HEK293 (cell line): ENCODE measurements around the gene CD81.

Experiments used
- KLF1 ChIP-seq: fragments of 450-650 bp; formaldehyde crosslinking; IDR thresholded peaks from 2 replicates; pipeline ENCODE4 v1.5.1; 2016; ENCODE audit warnings: missing biosample characterization, missing genetic modification characterization
- PRDM1 ChIP-seq: fragments of 450-650 bp; formaldehyde crosslinking; IDR thresholded peaks from 2 replicates; pipeline ENCODE4; 2016; ENCODE audit warnings: missing biosample characterization, missing genetic modification characterization
- ZNF221 ChIP-seq: fragments of 450-650 bp; formaldehyde crosslinking; IDR thresholded peaks from 2 replicates; pipeline ENCODE4 v1.5.1; 2017; ENCODE audit warnings: missing biosample characterization, missing genetic modification characterization, borderline replicate concordance
- ZNF24 ChIP-seq: fragments of 450-650 bp; formaldehyde crosslinking; IDR thresholded peaks from 2 replicates; pipeline ENCODE4 v1.5.1; 2016; ENCODE audit warnings: missing biosample characterization, missing genetic modification characterization
- ZNF324 ChIP-seq: fragments of 450-650 bp; formaldehyde crosslinking; IDR thresholded peaks from 2 replicates; pipeline ENCODE4 v1.5.1; 2016; ENCODE audit warnings: missing biosample characterization, missing genetic modification characterization
- ZNF514 ChIP-seq: fragments of 450-650 bp; formaldehyde crosslinking; IDR thresholded peaks from 2 replicates; pipeline ENCODE4 v1.5.1; 2016; ENCODE audit warnings: missing biosample characterization, missing genetic modification characterization
- ZNF626 ChIP-seq: fragments of 450-650 bp; sonication (Bioruptor Pico); formaldehyde crosslinking; IDR thresholded peaks from 2 replicates; pipeline ENCODE4 v1.5.1; 2018; ENCODE audit warnings: missing biosample characterization, missing genetic modification characterization, inconsistent platforms
- ZNF776 ChIP-seq: fragments of 450-650 bp; formaldehyde crosslinking; IDR thresholded peaks from 2 replicates; pipeline ENCODE4 v1.5.0; 2017; ENCODE audit warnings: missing biosample characterization, missing genetic modification characterization, borderline replicate concordance
- TF ChIP-seq, protein P1 (sequence below): fragments of 450-650 bp; formaldehyde crosslinking; IDR thresholded peaks from 2 replicates; pipeline ENCODE4 v1.5.1; 2016; ENCODE audit warnings: missing biosample characterization, missing genetic modification characterization

DNA sequence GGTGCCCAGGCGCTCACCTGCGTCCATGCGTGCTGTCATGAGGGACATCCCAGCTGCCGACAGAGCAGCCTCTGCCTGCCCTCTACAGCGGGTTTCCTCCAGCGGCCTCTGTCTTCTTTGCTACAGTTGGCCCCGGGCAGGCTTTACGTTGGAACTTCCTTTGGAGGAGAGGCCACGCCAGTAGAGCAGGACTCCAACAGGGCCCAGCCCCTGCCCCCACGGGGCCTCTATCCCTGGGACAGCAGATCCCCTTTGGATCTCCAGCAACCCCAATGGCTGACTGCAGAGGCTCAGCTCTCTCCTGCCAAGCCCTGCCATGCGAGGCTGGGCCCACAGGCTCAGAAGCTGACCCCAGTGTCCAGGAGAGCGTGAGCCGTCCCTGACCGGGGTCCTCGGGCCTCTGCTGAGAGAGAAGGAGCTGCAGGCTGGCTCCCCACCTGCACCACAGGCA, 55.1 kb downstream of the CD81 start:
- TF ChIP-seq, protein P1, sequence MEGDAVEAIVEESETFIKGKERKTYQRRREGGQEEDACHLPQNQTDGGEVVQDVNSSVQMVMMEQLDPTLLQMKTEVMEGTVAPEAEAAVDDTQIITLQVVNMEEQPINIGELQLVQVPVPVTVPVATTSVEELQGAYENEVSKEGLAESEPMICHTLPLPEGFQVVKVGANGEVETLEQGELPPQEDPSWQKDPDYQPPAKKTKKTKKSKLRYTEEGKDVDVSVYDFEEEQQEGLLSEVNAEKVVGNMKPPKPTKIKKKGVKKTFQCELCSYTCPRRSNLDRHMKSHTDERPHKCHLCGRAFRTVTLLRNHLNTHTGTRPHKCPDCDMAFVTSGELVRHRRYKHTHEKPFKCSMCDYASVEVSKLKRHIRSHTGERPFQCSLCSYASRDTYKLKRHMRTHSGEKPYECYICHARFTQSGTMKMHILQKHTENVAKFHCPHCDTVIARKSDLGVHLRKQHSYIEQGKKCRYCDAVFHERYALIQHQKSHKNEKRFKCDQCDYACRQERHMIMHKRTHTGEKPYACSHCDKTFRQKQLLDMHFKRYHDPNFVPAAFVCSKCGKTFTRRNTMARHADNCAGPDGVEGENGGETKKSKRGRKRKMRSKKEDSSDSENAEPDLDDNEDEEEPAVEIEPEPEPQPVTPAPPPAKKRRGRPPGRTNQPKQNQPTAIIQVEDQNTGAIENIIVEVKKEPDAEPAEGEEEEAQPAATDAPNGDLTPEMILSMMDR, result no peak
- TF ChIP-seq KLF1 (no peak), ZNF776 (tag by site-specific recombination) (no peak), ZNF221 (tag by site-specific recombination) (no peak), ZNF626 (tag by site-specific recombination) (no peak), ZNF324 (tag by site-specific recombination) (no peak), ZNF514 (tag by site-specific recombination) (no peak), ZNF24 (tag by site-specific recombination) (no peak), PRDM1 (tag by site-specific recombination) (no peak)
